Hindlimb muscle (tissue), 1 donor: Measurements from ENCODE around the gene GPD1. TPM values are rescaled to one million over a fixed set of nuclear protein-coding genes. Genes with fewer than 3 reads are reported as not detected.
"Not testable (repeated sequence)": the region's sequence is repeated elsewhere in the genome, so short reads cannot be mapped to it uniquely, and the experiment has no call there.

Source experiments
- DNase-seq: peaks from one replicate; pipeline ENCODE4 v3.0.0-alpha.2; 2013
- polyA plus RNA-seq: library from polyadenylated mRNA; unstranded; fragments of 120-200 nt; gene quantifications from one replicate; pipeline ENCODE4 v1.2.1, GENCODE V29; 2013; ENCODE audit not compliant: insufficient read length

Gene GPD1
- polyA plus RNA-seq, 1 donor: 81.1 TPM

DNA sequence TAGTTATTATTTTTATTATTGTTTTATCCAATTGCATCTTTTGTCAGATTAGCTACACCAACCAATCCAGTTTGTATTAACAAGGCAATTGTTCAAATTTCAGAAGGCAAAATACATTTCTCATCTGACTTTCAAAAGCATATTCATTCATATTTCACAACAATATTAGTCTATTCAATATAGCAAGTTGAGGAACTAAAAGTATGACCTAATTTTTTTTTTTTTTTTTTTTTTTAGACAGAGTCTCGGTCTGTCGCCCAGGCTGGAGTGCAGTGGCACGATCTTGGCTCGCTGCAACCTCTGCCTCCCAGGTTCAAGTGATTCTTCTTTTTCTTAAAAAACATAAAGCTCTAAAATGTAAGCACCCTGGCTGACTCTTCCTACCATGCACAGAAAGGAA, 25.5 kb downstream of the GPD1 start:
- DNase-seq: no peak

DNA sequence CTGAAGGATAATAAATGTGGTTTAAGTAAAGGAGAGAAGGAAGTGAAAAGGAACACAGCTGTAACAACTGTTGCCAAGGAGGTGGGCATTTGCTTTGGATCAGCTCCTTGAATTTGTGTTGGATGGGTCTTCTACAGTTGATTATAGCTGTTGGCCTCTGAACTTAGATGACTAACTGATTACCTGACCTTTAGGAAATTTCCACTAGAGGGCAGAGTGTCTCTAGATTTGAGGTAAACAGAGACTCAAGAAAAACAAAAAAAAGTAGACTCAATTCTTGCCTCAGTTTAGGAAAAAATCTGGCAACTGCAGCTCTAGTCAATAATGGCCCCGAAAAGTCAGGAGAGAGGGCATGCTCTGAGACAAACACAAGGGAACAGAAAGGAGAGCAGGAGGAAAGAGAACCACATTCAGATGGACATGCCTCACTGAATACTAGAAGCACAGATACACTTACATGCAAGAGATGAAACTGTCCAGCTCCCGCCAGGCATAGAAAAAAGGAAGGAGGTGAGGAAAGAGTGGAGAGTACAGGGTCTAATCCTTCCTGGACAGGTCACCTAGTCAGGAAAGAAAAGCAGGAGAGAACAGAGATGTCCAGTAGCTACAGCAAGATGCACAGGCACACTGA, 28.8 kb downstream of the GPD1 start:
- DNase-seq: peak; percentile 32

DNA sequence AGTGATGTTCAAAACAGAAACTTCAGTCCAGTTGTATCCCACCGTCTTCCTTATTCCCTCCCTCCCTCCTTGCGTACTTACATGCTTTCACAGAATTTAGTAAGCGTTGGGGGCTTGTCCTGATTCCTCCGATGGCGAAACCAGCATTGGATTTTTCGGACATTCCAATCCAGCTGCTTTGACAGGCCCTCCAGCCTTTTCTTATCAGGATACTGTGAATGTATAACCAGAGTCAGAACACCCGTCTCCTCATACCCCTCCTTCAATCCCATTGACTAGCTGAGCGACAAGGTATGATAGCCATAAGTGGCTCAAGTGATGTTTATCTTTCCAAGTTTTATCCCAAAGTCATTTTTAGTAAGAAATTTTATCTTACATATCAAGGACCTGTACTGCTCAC, 39.2 kb downstream of the GPD1 start:
- DNase-seq: no peak

- DNase-seq: no peak
These were observed 41.6 kb downstream of the GPD1 start for GRCh38 chr12:50145439-50145838.

GRCh38 chr12:50147281-50147680, 43.5 kb downstream of the GPD1 start:
- no peak for DNase-seq

DNA sequence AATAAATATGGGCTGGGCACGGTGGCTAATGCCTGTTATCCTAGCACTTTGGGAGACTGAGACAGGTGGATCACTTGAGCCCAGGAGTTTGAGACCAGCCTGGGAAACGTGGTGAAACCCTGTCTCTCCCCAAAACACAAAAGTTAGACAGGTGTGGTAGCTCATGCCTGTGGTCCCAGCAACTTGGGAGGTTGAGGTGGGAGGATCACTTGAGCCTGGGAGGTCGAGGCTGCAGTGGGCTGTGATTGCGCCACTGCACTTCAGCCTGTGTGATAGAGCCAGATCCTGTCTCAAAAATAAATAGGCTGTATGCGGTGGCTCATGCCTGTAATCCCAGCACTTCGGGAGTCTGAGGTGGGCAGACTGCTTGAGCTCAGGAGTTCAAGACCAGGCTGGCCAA, 44.2 kb downstream of the GPD1 start:
- not testable (repeated sequence) for DNase-seq

- DNase-seq: no peak
These were observed 45.5 kb downstream of the GPD1 start for GRCh38 chr12:50149311-50149710.

DNA sequence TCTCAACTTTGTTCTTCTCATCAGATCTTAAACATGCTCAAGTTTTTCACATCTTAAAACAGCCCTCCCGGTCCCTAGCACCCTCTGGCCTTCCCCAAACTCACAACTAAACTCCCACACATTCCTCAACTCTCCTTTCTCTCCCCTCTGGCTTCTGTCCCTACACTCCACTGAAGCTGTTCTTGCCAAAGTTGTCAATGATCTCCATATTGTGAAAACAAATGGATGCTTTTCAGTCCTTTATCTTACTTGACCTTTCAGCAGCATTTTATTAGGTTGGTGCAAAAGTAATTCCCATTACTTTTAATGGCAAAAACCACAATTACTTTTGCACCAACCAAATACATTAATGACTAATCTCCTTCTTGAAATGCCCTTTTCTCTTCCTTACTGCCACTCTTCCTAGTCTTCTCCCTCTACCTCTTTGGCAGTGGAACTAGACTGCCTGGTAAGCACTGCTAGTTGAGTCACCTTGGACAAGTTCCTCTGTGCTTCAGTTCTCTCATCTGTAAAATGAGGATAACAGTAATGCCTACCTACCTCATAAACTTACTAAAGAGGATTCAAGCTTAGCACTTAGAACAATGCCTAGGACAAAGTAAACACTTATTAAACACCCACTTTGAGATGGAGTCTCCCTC, 47.4 kb downstream of the GPD1 start:
- no peak for DNase-seq

DNA sequence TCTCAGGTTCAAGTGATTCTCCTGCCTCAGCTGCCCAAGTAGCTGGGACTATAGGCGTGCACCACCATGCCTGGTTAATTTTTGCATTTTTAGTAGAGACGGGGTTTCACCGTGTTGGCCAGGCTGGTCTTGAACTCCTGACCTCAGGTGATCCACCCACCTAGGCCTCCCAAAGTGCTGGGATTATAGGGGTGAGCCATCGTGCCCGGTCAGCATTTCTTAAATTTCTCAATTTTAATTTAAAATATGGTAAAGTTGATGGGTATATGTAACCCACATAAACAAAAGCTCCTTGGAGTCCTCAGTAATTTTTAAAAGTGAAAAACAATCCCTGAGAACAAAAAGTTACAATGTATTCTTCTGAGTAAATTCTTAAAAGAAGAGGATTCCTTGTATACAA, 51.1 kb downstream of the GPD1 start:
- not testable (repeated sequence) for DNase-seq

DNA sequence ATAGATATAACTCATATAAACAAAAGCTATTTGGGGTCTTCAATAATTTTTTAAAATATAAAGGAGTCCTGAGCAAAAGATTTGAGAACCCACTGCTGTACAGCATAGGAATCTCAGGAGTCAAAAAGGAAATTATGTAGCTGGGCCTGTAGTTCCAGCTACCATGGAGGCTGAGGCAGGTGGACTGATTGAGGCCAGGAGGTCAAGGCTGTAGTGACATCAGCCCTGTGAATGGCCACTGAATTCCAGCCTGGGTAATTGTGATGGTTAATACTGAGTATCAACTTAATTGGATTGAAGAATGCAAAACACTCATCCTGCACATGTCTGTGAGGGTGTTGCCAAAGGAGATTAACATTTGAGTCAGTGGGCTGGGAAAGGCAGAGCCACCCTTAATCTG, 52.8 kb downstream of the GPD1 start:
- DNase-seq: no peak

GRCh38 chr12:50157259-50157658, 53.5 kb downstream of the GPD1 start:
- no peak for DNase-seq

DNA sequence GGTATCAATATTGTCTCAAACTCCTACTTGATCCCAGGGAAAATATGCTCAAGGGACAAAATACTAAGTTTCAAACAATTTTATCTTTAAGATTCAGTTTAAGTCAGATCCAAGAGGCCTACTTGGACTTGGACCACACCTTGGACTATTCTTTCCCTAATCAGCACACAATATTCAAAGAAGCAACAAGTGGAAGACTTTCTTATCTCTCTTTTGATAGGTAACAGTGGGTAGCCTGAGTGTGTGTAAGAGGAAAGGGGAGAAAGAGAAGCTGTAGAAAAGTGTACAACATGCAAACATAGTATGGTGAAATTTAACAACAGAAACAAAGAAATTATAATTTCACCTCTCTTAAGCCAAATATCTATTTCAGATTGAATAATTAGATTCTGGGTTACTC, 56.8 kb downstream of the GPD1 start:
- DNase-seq: no peak

Other genes starting within 250 kb of the GPD1 start
- gene FAIM2, start 200.1 kb upstream of the GPD1 start, polyA plus RNA-seq: 10.3 TPM
- not detected for gene AQP2, start 153.3 kb upstream of the GPD1 start, polyA plus RNA-seq
- 0.22 TPM for gene AQP5, start 142.1 kb upstream of the GPD1 start, polyA plus RNA-seq
- gene AQP6, start 131.1 kb upstream of the GPD1 start, polyA plus RNA-seq: 0.09 TPM
- gene RACGAP1, start 78.5 kb upstream of the GPD1 start, polyA plus RNA-seq: 22.4 TPM
- 9.5 TPM for gene ASIC1, start 46.4 kb upstream of the GPD1 start, polyA plus RNA-seq
- 60.4 TPM for gene SMARCD1, start 18.7 kb upstream of the GPD1 start, polyA plus RNA-seq
- 39.0 TPM for gene COX14, start 8.2 kb downstream of the GPD1 start, polyA plus RNA-seq
- 49.0 TPM for gene CERS5, start 63.4 kb downstream of the GPD1 start, polyA plus RNA-seq
- gene LIMA1, start 179.5 kb downstream of the GPD1 start, polyA plus RNA-seq: 123 TPM